ENCODE data around the gene TMEM151A.
"Not testable (repeated sequence)": the region's sequence is repeated elsewhere in the genome, so short reads cannot be mapped to it uniquely, and the experiment has no call there.

TMEM151A gene

GRCh38 chr11:66315921-66316811, 24.5 kb downstream of the TMEM151A start:
- DNase-seq: no peak
- Histone ChIP-seq H3K27me3 (peaks cover 0 to 44% of the 10 kb centered on the region in 2 donors), H3K36me3 (no peaks in the 10 kb centered on the region), H3K27ac (peak overlapping the region; percentile 36 to 54), H3K4me1 (peaks cover 0 to 50% (median 35%) of the 10 kb centered on the region in 4 donors), H3K9me3 (no peaks in the 10 kb centered on the region), H3K4me3 (peak overlapping the region; percentile 44 to 59)
- intact Hi-C loops (cut with DNase I; ENCODE audit: low total_unique reads): no loop called here
- TF ChIP-seq CTCF (IDR thresholded peaks at IDR 0.05): no peak

- Histone ChIP-seq H3K27me3 (peaks cover 0 to 44% of the 10 kb centered on the region in 2 donors), H3K9me3 (no peaks in the 10 kb centered on the region), H3K27ac (peak within 1 kb of the TSS; percentile 36 to 54), H3K4me1 (peaks cover 0 to 46% (median 35%) of the 10 kb centered on the region in 4 donors), H3K4me3 (peak within 1 kb of the TSS; percentile 44 to 59), H3K36me3 (no peaks in the 10 kb centered on the region)
- intact Hi-C loops (cut with DNase I; ENCODE audit: low total_unique reads): no loop called here
- peak; percentile 57 to 84 for DNase-seq
- no peak for TF ChIP-seq CTCF (IDR thresholded peaks at IDR 0.05)
Observed at GRCh38 chr11:66316849-66317251, 25.2 kb downstream of the TMEM151A start, which contains the start of gene CD248. Gene CD248, minus strand, starts transcription at chr11:66317044. Its CDS starts 17 bp downstream, at chr11:66317027.

DNA sequence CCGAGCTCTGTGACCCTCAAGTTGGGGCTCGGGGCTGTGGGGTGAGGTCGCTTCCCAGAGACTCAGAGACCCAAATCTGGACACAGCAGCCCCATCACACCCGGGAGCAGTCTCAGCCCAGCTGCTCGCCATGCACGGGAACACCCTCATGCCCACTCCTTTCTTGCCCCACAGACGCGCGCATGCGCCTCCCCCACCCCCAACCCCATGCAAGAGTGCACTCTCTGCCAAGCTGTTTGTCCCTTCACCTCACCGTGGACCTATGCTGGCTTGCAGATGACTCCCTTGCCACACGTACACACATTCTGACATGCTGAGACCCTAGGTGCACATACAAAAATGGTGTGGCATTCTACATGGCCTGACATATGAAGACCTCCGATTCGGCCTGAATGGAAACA, 25.6 kb downstream of the TMEM151A start:
- Histone ChIP-seq H3K4me1 (peaks cover 0 to 46% (median 33%) of the 10 kb centered on the region in 4 donors), H3K27me3 (peaks cover 0 to 44% of the 10 kb centered on the region in 2 donors), H3K36me3 (no peaks in the 10 kb centered on the region), H3K9me3 (no peaks in the 10 kb centered on the region), H3K4me3 (peak overlapping the region; percentile 44 to 59), H3K27ac (peak overlapping the region; percentile 36 to 54)
- DNase-seq: no peak
- TF ChIP-seq CTCF (IDR thresholded peaks at IDR 0.05): no peak
- intact Hi-C loops (cut with DNase I; ENCODE audit: low total_unique reads): no loop called here

DNA sequence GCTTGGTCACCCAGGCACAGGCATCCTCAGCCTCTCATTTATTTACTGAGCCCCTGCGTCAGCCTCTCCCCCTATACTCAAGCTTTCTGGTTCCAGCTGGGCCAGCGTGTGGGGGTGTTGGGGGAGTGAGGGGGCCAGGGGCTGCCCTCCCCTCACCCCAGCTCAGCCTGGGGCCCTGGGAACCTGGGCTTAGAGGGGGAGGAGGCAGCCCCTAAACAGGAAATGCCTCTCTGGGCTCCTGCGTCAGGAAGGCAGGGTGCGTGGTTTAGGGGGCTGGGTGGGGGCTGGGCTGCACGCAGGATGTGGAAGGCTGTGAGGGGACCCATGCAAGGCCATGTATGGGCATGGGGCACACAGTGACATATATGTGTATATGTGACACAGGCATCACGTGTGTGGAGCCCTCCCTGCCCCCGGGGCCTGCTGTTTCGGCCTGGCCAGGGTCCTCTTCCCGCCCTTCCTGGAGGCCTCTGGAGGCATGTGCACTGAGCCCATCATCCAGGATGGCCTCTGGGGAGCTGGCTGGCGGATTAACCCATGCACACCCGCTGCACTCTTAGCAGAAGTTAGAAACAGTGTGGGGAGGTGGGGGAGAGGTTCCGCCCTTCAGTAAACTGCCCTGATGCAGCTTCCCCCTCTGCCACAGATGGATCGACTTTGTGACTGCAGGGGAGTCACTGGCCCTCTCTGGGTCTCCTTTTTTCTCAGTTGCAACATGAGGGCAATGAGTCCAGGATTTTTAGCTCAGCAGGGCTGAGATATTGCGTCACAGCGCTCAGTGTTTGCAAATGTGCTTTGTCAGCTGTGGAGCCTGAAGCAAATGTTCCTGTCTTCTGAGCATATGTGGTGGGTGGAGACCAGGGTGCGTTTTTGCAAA, 26.3 kb downstream of the TMEM151A start:
- DNase-seq: peak in 1 of 2 donors; percentile 65
- no peak overlapping the region for H3K27ac ChIP-seq
- H3K27me3 ChIP-seq: peaks cover 0 to 47% of the 10 kb centered on the region in 2 donors
- H3K9me3 ChIP-seq: no peaks in the 10 kb centered on the region
- H3K4me3 ChIP-seq: peak overlapping the region in 1 of 2 donors; percentile 59
- intact Hi-C loops (cut with DNase I; ENCODE audit: low total_unique reads): no loop called here
- H3K4me1 ChIP-seq: peaks cover 0 to 43% (median 29%) of the 10 kb centered on the region in 4 donors
- H3K36me3 ChIP-seq: no peaks in the 10 kb centered on the region
- no peak for TF ChIP-seq CTCF (IDR thresholded peaks at IDR 0.05)

DNA sequence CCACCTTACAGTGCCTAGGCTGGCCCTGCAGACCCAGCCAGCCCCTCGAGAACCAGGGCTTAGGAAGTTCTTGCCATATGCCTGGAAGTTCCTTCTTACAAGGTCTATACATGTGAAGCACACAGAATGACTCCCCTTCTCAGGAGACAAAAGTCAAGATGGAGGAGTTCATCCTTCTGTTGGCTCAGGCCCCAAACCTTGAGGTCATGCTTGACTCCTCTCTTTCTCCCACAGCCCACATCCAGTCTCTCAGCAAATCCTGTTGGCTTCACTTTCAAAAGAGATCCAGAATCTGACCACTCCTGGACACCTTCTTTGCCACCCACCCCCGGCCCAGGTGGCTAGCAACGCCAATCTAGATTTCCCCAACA, 26.9 kb downstream of the TMEM151A start:
- intact Hi-C loops (cut with DNase I; ENCODE audit: low total_unique reads): no loop called here
- Histone ChIP-seq H3K27ac (no peak overlapping the region), H3K4me1 (peaks cover 0 to 36% (median 24%) of the 10 kb centered on the region in 4 donors), H3K36me3 (no peaks in the 10 kb centered on the region), H3K4me3 (no peak overlapping the region), H3K27me3 (peaks cover 0 to 46% of the 10 kb centered on the region in 2 donors), H3K9me3 (no peaks in the 10 kb centered on the region)
- DNase-seq: no peak
- no peak for TF ChIP-seq CTCF (IDR thresholded peaks at IDR 0.05)

- H3K27ac ChIP-seq; H3K9me3 ChIP-seq; H3K36me3 ChIP-seq; intact Hi-C loops (cut with DNase I; ENCODE audit: low total_unique reads); DNase-seq; H3K4me3 ChIP-seq: not testable (repeated sequence)
- Histone ChIP-seq H3K27me3 (peaks cover 0 to 32% of the 10 kb centered on the region in 2 donors), H3K4me1 (peaks cover 0 to 35% (median 24%) of the 10 kb centered on the region in 4 donors)
Observed at GRCh38 chr11:66320289-66320688, 28.6 kb downstream of the TMEM151A start.

- peaks cover 0 to 32% (median 24%) of the 10 kb centered on the region in 4 donors for H3K4me1 ChIP-seq
- intact Hi-C loops (cut with DNase I; ENCODE audit: low total_unique reads); DNase-seq; H3K9me3 ChIP-seq; H3K27ac ChIP-seq; H3K4me3 ChIP-seq; H3K36me3 ChIP-seq: not testable (repeated sequence)
- H3K27me3 ChIP-seq: peaks cover 0 to 27% of the 10 kb centered on the region in 2 donors
Observed at GRCh38 chr11:66320748-66321147, 29.1 kb downstream of the TMEM151A start.

All from tibial artery (tissue), 4 donors.